GM15510 (cell line): ENCODE data around the gene USP32.

Experiments
- POLR2A ChIP-seq: IDR thresholded peaks from 3 replicates; pipeline ENCODE4 v1.6.1; 2011; ENCODE audit warnings: borderline replicate concordance; ENCODE audit not compliant: insufficient read length; ENCODE audit errors: extremely low read depth

USP32 gene

DNA sequence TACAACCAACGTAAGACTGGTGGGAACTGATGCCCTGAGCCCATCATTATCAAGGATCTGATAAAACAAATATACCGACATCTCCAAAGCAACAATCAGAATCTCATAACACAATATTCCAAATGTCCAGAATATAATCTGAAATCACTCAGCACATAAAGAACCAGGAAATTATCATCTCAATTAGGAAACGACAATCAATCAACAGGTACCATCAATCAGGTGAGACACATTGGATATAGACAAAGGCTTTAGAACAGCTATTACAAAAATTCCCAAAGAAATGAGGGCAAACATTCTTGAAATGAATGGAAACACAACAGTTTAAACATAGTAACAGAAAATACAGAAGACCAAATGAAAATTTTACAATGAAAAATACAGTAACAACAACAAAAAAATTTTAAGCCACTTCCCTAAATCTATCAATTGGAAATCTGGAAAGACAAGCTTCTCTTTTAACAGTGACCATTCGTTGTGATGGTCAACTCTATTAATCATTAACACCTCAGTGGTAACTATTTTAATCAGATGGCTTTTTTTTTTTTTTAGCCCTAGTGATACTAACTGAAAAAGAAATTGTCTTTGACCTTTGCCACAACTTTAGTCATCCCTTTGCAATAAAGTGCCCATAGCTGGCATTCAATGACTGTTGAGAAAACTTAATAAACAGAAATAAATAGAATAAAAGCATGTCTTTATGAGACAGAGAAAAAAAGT is 70.4 kb downstream of the USP32 start:
- TF ChIP-seq POLR2A = no peak

DNA sequence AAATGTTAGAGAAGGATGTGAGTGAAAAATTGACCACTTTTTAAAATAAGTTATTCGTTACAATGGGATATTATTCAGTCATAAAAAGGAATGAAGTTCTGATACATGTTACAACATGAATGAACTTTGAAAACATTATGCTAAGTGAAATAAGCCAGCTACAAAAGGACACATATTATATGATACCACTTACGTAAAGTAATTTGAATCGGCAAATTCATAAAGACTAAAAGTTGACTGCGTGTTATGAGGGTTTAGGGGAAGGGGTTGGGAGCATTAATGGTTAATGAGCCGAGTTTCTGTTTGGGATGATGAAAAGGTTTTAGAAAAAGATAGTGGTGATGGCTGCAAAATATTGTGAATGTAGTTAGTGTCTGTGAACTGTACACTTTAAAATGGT is 73.1 kb downstream of the USP32 start:
- TF ChIP-seq POLR2A = no peak

DNA sequence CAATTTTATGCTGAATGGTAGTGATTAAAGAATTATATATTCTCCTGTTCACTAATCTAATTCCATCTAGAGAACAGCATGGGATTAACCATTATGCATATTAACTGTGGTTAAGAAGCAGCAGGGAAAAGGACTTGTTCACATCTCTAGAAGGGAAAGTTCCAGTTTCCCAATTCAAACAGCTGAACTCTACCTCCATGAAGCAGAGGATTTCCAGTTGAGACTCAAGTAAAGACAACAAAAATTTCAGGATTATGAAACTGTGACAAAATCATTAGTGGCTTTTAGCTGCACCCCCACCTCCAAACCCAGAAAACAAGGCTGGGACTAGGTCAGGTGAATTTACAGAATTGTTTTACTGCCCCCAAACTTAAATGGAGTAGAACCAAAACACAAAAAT is 73.6 kb downstream of the USP32 start:
- TF ChIP-seq POLR2A = no peak

DNA sequence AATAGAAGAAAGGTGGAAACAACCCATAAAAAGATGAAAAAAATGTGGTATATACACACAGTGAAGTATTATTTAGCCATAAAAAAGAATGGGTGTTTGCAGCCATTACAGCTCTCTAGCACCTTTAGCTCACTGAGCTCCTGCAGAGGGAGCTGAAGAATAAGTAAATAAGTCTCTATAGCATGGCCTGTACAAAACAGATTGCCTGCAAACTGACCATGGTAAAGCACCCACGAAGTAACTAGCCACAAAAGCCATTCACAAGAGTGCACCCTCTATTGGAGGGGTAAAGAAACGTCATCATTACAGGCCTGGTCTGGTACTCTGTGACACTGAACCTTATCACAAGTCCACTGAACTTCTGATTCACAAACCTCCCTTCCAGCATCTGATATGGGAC is 76.3 kb downstream of the USP32 start:
- TF ChIP-seq POLR2A = no peak

DNA sequence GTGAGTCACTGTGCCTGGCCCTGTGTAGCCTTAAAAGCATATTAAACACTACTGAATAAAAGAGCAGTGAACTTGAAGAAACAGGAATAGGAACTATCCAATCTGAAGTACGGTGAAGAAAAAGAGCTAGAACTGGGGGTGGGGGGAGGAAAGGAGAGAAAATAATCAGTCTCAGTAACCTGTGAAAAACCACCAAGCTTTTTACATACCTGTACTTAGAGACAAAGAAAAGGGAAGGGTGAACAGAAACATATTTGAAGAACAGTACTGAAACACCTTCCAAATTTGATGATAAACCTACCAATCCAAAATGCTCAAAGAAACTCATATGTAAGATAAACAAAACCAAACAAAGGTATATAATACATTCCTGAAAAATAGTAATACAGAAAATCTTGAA is 77.5 kb downstream of the USP32 start:
- no peak for TF ChIP-seq POLR2A

DNA sequence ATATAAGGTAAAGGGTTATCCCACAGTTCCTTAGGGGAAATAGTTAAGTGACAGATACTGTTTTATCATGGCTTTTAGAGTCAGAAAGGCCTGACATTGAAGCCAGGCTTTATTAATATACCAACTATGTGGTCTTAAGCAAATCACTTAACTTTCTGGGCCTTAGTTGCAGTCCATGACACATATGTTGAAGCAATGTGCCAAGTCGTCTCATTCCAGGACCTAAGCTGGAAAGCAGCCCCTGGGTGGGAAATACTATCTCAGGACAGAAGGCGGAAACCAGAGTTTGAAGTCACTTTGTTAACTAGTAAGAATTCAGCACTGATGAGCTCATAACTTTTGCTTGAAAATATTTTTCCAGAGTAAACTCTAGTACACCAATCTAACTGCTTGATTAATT is 80.0 kb downstream of the USP32 start:
- TF ChIP-seq POLR2A = no peak

DNA sequence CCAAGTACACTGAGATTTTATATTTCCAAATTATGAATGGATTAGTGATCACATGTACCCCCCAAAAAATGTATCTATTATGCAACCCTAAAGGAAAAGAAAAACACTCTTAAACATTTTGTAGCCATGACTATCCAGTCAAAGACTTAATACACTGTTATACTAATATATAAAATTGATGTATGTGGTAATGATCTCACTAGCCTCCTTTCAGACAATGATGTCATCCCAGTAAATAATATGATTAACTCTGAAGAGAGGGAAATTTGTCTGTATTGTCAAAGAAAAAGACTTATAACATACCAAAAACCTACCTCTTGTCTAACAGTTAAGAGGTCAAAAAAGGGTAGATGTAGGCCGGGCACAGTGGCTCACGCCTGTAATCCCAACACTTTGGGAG is 80.7 kb downstream of the USP32 start:
- TF ChIP-seq POLR2A = no peak

DNA sequence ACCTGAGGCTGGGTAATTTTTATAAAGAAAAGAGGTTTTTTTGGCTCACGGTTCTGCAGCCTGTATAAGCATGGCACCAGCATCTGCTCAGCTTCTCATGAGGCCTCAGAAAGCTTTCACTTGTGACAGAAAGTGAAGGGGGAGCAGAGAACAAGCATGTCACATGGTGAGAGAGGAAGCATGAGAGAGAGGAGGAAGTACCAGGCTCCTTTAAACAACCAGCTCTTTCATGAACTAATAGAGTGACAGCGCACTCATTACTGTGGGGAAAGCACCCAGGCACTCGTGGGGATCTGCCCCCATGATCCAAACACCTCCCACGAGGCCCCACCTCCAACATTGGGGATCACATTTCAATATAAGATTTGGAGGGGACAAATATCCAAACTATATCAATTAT is 86.8 kb downstream of the USP32 start:
- no peak for TF ChIP-seq POLR2A

DNA sequence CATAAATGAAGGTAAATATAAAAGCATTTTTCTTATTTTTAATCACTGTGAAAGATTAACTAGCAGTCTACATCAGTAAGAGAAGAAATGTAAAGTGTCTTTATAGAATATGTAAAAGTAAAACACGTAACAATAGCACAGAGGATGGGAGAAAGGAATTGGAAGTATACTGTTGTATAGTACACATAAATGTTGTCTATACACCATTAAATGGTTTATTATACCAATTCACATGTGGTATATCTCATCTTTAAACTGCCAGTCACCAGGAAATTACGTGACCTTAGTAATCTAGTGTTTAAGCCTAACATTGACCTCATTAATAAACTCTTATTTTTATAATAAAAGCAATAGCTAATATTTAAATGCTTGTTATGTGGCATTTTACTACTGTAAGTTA is 87.4 kb downstream of the USP32 start:
- no peak for TF ChIP-seq POLR2A

DNA sequence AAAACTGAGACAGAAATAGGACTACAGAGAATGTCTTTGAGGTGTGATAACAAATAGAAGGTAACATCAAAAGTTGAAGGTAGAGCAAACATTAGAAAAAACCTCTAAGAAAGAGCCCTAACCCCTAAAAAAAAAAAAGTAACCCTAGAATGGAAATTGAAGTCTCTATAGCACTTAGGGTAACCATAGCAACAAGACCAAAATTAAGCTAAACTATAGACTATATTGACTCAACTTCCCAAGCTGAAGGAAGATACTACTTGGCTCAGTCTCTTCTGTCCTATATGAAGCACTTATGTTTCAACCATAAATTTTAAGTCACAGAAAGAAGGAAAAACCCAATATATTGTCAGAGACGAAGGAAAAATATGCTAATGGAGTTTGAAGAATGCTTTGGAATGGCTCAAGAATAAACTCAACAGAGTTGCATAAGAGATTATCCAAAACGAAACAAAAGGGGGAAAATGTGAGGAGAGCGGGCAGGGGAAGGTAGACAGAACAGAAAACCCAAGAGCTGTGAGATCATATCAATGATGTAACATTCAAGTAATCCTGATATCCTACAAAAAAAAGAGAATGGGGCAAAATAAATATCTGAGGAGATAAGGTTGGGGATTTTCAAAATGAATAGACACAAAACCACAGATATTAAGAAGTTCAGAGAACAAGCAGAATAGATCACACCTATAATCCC is 88.4 kb downstream of the USP32 start:
- no peak for TF ChIP-seq POLR2A

DNA sequence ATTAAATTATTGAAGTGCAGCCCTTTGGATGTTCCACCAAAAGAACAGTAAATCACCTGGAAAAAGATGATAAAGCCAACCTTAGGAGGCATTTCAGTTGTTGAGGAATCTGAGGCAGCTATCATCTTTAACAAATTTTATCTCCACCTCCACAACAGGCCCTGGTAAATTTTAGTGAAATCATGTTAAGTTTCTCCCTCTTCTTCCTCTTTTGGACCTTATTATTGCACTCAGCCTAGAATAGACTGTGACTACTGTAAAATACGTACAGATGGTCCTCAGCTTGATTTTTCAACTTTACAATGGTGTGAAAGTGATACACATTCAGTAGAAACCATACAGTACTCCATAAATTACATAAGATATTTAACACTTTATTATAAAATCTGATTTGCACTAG is 90.3 kb downstream of the USP32 start:
- TF ChIP-seq POLR2A = no peak

DNA sequence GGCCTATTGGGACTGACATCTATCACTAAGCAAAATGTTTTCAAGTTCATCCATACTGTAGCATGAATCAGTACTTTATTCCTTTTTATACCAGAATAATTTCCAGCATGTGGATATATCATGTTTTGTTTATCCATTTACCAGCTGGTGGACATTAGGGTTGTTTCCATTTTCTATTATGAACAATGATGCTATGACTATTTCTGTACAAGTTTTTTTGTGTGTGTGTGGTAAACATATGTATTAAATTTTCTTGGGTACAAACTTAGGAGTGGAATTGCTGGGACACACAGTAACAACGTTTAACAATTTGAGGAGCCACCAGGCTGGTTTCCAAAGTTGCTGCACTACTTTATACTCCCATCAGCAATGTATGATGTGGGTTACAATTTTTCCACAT is 91.0 kb downstream of the USP32 start:
- no peak for TF ChIP-seq POLR2A

DNA sequence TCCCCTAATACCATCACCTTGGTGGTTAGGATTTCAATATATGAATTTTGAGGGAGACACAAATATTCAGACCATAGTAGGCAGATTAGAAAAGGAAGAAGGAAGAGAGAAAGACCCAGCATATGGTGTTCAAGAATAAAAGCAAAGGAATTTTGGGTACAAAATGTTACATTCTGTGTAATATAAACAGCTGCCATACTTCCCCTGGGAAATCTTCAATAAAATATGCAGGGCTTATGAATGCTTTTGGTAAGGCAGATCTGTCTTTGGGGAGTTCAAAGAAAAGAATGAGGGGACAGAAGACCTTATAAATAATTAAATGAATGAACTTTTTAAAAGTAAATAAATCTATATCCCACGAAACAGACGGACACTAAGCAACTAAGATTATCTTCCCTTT is 91.9 kb downstream of the USP32 start:
- no peak for TF ChIP-seq POLR2A

DNA sequence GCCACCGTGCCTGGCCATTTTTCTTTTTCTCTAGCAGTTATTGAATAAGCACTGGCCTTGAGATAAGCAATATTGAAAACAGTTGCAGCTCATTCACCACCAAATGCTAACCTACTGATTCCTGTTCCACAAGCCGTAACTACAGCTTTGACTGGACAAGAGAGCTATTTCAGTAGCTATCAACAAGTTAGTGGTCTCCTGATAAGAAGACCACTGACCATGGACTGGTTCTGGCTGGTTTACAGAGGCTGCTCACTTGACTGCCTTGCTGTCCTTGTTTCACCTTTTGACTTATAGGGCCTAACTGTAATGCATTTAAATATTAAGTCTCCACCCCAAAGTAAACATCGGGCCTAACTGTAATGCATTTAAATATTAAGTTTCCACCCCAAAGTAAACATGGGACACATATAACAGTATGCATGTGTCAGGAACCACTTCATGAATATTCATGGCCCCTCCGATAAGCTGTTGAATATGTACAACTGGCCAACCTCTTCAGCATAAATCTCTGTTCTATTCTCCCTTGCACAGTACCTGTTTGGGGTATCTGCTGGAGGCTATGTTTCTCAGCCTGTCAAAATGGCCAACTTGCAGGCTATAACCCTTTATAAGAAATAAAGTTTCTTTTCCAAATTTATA is 94.1 kb downstream of the USP32 start:
- TF ChIP-seq POLR2A = no peak

DNA sequence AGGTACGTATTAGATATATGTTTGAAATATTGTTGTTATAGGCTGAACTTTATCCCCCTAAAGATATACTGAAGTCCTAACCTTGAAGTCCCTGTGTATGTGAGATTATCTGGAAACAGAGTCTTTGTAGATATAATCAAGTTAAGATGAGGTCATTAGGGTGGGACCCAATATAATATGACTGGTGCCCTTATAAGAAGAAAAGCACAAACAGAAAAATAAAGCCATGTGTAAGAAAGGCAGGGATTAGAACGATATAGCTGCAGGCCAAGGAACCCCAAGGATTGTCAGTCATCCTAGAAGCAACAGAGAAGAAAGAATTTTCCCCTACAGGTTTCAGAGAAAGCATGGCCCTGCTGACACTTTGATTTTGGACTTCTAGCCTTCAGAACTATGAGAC is 95.8 kb downstream of the USP32 start:
- TF ChIP-seq POLR2A = no peak
